ENCODE data around the gene ADAM12. TPM values are rescaled to one million over a fixed set of nuclear protein-coding genes. Genes with fewer than 3 reads are reported as not detected.
A peak's percentile ranks its signal among the peaks of the same experiment; 100 is the strongest.

ADAM12 gene
- total and polyA plus RNA-seq, 4 donors = 0.03 to 0.33 (median 0.19) TPM

GRCh38 chr10:126309228-126309883 lies 78.9 kb downstream of the ADAM12 start (continued):
- TF ChIP-seq, protein P1, sequence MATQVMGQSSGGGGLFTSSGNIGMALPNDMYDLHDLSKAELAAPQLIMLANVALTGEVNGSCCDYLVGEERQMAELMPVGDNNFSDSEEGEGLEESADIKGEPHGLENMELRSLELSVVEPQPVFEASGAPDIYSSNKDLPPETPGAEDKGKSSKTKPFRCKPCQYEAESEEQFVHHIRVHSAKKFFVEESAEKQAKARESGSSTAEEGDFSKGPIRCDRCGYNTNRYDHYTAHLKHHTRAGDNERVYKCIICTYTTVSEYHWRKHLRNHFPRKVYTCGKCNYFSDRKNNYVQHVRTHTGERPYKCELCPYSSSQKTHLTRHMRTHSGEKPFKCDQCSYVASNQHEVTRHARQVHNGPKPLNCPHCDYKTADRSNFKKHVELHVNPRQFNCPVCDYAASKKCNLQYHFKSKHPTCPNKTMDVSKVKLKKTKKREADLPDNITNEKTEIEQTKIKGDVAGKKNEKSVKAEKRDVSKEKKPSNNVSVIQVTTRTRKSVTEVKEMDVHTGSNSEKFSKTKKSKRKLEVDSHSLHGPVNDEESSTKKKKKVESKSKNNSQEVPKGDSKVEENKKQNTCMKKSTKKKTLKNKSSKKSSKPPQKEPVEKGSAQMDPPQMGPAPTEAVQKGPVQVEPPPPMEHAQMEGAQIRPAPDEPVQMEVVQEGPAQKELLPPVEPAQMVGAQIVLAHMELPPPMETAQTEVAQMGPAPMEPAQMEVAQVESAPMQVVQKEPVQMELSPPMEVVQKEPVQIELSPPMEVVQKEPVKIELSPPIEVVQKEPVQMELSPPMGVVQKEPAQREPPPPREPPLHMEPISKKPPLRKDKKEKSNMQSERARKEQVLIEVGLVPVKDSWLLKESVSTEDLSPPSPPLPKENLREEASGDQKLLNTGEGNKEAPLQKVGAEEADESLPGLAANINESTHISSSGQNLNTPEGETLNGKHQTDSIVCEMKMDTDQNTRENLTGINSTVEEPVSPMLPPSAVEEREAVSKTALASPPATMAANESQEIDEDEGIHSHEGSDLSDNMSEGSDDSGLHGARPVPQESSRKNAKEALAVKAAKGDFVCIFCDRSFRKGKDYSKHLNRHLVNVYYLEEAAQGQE (IDR thresholded peaks at IDR 0.05) = no peak
- TF ChIP-seq EGR1 (IDR thresholded peaks at IDR 0.05; ENCODE audit: low read depth in 2 of 2) = no peak
- TF ChIP-seq, protein P2, sequence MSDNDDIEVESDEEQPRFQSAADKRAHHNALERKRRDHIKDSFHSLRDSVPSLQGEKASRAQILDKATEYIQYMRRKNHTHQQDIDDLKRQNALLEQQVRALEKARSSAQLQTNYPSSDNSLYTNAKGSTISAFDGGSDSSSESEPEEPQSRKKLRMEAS (IDR thresholded peaks at IDR 0.05) = no peak

DNA sequence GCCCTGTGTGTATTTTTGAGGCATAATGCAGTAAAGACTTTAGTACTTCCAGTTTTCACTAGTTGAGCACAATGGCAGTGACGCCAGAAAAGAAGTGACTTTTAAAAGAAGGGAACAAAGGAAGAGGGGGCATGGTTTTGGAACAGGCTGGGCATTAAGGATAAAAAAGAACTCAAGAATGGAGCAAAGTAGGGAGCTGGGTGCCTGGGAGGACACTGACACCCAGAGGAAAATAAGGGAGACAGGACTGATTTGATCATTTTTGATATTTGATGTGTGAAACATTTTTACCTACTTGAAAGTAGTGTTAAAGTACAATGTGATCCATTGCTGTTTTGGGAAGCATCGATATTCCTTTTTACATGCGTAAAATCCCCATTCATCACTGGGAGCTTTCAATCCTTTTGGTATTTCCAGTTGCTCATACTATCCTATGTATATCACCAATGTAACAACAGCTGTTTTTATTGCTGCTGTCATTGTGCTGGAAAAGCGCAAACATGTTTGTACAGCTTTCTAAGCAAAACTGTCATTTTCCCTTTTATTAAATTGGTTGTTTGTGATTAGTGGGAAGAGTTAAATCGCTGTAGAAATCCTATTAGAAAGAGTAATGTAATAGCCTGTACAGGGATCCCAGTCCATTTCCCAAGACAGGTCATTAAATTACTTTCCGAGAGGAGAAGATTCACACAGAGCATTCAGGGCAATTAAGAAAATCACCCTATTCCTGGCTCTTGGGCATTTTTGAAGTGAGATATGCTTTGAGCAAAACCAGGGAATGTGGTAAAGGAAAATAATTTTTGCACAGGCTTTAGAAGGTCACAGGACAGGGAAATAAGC lies 85.2 kb downstream of the ADAM12 start:
- 82% methylated on average over 6 of the region's 6 CpGs for WGBS
- Histone ChIP-seq H3K36me3 (ENCODE audit: control insufficient read depth in 4 of 4, insufficient read depth in 3 of 4, low read depth in 1 of 4, low read length in 3 of 4) (no peaks in the 10 kb centered on the region), H3K4me3 (ENCODE audit: low read depth in 1 of 3, low read length in 3 of 3) (no peak overlapping the region), H3K4me1 (ENCODE audit: control insufficient read depth in 4 of 4, insufficient read depth in 4 of 4, low read length in 3 of 4) (no peaks in the 10 kb centered on the region), H3K27ac (ENCODE audit: low read depth in 1 of 2, low read length in 2 of 2) (no peak overlapping the region), H3K9ac (ENCODE audit: low read depth in 1 of 2, low read length in 2 of 2) (no peak overlapping the region), H3K27me3 (ENCODE audit: control insufficient read depth in 4 of 4, insufficient read depth in 4 of 4, low read length in 3 of 4) (no peaks in the 10 kb centered on the region), H3K9me3 (ENCODE audit: control insufficient read depth in 4 of 4, low read length in 3 of 4) (no peaks in the 10 kb centered on the region)
- no peak for DNase-seq (ENCODE audit: low spot score)
- TF ChIP-seq, protein P3, sequence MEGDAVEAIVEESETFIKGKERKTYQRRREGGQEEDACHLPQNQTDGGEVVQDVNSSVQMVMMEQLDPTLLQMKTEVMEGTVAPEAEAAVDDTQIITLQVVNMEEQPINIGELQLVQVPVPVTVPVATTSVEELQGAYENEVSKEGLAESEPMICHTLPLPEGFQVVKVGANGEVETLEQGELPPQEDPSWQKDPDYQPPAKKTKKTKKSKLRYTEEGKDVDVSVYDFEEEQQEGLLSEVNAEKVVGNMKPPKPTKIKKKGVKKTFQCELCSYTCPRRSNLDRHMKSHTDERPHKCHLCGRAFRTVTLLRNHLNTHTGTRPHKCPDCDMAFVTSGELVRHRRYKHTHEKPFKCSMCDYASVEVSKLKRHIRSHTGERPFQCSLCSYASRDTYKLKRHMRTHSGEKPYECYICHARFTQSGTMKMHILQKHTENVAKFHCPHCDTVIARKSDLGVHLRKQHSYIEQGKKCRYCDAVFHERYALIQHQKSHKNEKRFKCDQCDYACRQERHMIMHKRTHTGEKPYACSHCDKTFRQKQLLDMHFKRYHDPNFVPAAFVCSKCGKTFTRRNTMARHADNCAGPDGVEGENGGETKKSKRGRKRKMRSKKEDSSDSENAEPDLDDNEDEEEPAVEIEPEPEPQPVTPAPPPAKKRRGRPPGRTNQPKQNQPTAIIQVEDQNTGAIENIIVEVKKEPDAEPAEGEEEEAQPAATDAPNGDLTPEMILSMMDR (IDR thresholded peaks at IDR 0.05; ENCODE audit: low read depth, low read length, missing input control) = no peak
- TF ChIP-seq, protein P4, sequence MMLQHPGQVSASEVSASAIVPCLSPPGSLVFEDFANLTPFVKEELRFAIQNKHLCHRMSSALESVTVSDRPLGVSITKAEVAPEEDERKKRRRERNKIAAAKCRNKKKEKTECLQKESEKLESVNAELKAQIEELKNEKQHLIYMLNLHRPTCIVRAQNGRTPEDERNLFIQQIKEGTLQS (IDR thresholded peaks at IDR 0.05) = no peak
- TF ChIP-seq RXRA (IDR thresholded peaks at IDR 0.05) (no peak), RAD21 (IDR thresholded peaks at IDR 0.05) (peak; percentile 41 to 55), GABPA (IDR thresholded peaks at IDR 0.05 in 1 of 2, conservative IDR thresholded peaks at IDR 0.05 in 1 of 2) (no peak)

- Histone ChIP-seq H3K9me3 (ENCODE audit: control insufficient read depth in 4 of 4, low read length in 3 of 4) (no peaks in the 10 kb centered on the region), H3K27me3 (ENCODE audit: control insufficient read depth in 4 of 4, insufficient read depth in 4 of 4, low read length in 3 of 4) (no peaks in the 10 kb centered on the region), H3K4me3 (ENCODE audit: low read depth in 1 of 3, low read length in 3 of 3) (no peak overlapping the region), H3K27ac (ENCODE audit: low read depth in 1 of 2, low read length in 2 of 2) (no peak overlapping the region), H3K9ac (ENCODE audit: low read depth in 1 of 2, low read length in 2 of 2) (no peak overlapping the region), H3K4me1 (ENCODE audit: control insufficient read depth in 4 of 4, insufficient read depth in 4 of 4, low read length in 3 of 4) (no peaks in the 10 kb centered on the region), H3K36me3 (ENCODE audit: control insufficient read depth in 4 of 4, insufficient read depth in 3 of 4, low read depth in 1 of 4, low read length in 3 of 4) (no peaks in the 10 kb centered on the region)
- WGBS = 61% methylated on average over 3 of the region's 3 CpGs
- no peak for DNase-seq (ENCODE audit: low spot score)
- TF ChIP-seq, protein P1 (IDR thresholded peaks at IDR 0.05) = no peak
- TF ChIP-seq TAF1 (conservative IDR thresholded peaks at IDR 0.05) (no peak), ZBTB33 (IDR thresholded peaks at IDR 0.05) (no peak)
Measured at GRCh38 chr10:126302476-126302756, 85.9 kb downstream of the ADAM12 start.

Measured in liver (tissue), 9 donors.